ENCODE data around the gene ZDHHC6.

Gene ZDHHC6

DNA sequence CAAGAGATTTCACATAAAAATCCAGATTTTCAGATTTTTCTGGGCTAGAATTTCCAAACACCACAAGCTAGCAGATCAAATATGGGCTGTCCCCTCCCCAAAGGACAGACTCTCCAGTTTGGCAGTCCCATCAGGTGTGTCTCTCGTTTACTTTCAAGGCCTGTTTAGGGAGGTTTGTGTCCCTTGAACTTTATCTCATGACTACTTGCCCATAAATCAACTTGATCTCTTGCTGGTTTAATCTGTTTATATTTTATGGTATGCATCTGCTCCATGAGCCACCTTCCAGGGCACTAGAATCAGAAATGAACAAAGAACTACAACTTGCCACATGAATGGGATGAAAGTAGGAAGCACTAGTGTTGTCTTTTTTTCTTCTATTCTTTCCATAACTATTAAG, 5.2 kb downstream of the ZDHHC6 start:
- no peak overlapping the region for H3K27ac ChIP-seq (ENCODE audit: low read length)
- peaks cover 0 to 13% of the 10 kb centered on the region in 2 donors for H3K4me1 ChIP-seq (ENCODE audit: control insufficient read depth in 1 of 2, insufficient read depth in 2 of 2, low read length in 2 of 2)
- H3K9me3 ChIP-seq (ENCODE audit: control insufficient read depth in 1 of 2, low read length in 2 of 2), result no peaks in the 10 kb centered on the region
- no peaks in the 10 kb centered on the region for H3K27me3 ChIP-seq (ENCODE audit: low read depth, low read length)
- H3K4me3 ChIP-seq (ENCODE audit: low read depth in 1 of 2, low read length in 2 of 2), result no peak overlapping the region
- peaks cover 36 to 42% of the 10 kb centered on the region in 2 donors for H3K36me3 ChIP-seq (ENCODE audit: control insufficient read depth in 1 of 2, insufficient read depth in 2 of 2, low read length in 2 of 2)

DNA sequence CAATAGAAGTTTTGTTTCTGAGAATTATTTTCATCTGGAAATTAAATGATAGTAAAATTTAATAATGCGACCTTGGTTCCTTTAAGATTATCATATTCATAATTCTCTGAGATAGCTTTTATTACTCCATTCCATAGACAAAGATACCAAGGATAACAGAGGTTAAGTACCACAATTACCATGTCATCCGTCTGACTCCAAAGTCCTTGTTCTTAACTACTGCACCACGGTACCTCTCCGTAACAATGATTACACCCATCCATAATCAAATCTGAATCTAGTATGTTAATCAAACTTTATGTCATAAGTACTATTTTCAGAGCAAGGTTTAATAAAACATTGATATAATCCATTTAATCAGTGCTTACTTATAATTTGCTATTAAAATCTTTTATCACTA, 8.4 kb downstream of the ZDHHC6 start:
- Histone ChIP-seq H3K36me3 (ENCODE audit: control insufficient read depth in 1 of 2, insufficient read depth in 2 of 2, low read length in 2 of 2) (peaks cover 45 to 67% of the 10 kb centered on the region in 2 donors), H3K9me3 (ENCODE audit: control insufficient read depth in 1 of 2, low read length in 2 of 2) (no peaks in the 10 kb centered on the region)

DNA sequence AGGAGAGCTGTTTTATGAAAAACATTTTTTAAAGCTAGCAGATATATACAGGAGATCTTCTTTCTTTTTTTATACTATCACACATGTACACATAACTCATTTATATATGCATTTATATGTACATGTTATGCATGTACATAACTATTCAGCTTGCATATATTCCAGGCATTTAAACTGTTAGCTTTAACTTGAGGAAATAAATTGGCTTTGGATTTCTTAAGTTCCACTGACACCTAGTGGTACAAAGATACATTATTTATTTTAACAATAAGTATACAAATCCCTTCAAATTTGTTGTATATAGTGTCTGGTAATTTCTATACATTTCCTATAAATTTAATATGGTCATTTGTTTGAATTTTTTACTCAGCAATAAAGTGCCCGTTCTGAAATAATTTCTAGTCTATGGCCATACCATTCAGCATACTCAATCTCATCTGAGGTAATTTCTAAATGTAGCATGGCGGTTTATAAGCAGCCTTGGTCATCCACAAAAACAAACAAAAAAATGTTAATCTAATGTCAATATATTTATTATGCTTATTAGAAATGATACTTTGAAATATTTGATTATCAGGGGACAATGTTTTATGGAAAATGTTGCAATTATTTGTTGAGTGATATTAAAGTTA, 11.6 kb downstream of the ZDHHC6 start:
- no peaks in the 10 kb centered on the region for H3K4me1 ChIP-seq (ENCODE audit: control insufficient read depth in 1 of 2, insufficient read depth in 2 of 2, low read length in 2 of 2)
- H3K27ac ChIP-seq (ENCODE audit: low read length), result no peak overlapping the region
- peaks cover 59 to 74% of the 10 kb centered on the region in 2 donors for H3K36me3 ChIP-seq (ENCODE audit: control insufficient read depth in 1 of 2, insufficient read depth in 2 of 2, low read length in 2 of 2)
- no peaks in the 10 kb centered on the region for H3K9me3 ChIP-seq (ENCODE audit: control insufficient read depth in 1 of 2, low read length in 2 of 2)
- H3K4me3 ChIP-seq (ENCODE audit: low read depth in 1 of 2, low read length in 2 of 2), result no peak overlapping the region
- H3K27me3 ChIP-seq (ENCODE audit: low read depth, low read length), result no peaks in the 10 kb centered on the region

More for the DNA sequence above, 8.4 kb downstream of the ZDHHC6 start:
- no peak overlapping the region for H3K27ac ChIP-seq (ENCODE audit: low read length)
- no peak overlapping the region for H3K4me3 ChIP-seq (ENCODE audit: low read depth in 1 of 2, low read length in 2 of 2)
- no peaks in the 10 kb centered on the region for H3K27me3 ChIP-seq (ENCODE audit: low read depth, low read length)
- peaks cover 0 to 3% of the 10 kb centered on the region in 2 donors for H3K4me1 ChIP-seq (ENCODE audit: control insufficient read depth in 1 of 2, insufficient read depth in 2 of 2, low read length in 2 of 2)

DNA sequence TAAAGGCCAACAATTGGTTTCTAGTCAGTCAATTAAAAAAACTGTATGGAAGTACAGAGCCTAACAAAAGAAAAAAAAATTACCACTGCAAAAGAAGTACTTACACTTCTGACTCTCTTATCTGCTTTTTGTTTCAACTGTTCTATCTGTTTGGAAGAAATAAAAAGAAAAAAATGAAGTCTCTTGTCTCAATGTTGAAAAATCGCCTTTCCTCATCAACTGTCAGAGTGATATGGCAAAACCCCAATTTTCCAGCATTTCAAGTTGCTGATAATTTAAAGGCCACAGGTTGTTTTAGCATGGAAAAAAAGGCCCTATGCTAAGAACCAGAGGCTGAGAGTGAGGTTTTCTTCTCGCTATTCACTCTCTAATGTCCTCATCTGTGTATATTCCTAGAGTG, 13.6 kb downstream of the ZDHHC6 start:
- H3K36me3 ChIP-seq (ENCODE audit: control insufficient read depth in 1 of 2, insufficient read depth in 2 of 2, low read length in 2 of 2), result peaks cover 62 to 82% of the 10 kb centered on the region in 2 donors
- no peak overlapping the region for H3K27ac ChIP-seq (ENCODE audit: low read length)
- no peaks in the 10 kb centered on the region for H3K27me3 ChIP-seq (ENCODE audit: low read depth, low read length)
- no peaks in the 10 kb centered on the region for H3K9me3 ChIP-seq (ENCODE audit: control insufficient read depth in 1 of 2, low read length in 2 of 2)
- no peak overlapping the region for H3K4me3 ChIP-seq (ENCODE audit: low read depth in 1 of 2, low read length in 2 of 2)
- no peaks in the 10 kb centered on the region for H3K4me1 ChIP-seq (ENCODE audit: control insufficient read depth in 1 of 2, insufficient read depth in 2 of 2, low read length in 2 of 2)

DNA sequence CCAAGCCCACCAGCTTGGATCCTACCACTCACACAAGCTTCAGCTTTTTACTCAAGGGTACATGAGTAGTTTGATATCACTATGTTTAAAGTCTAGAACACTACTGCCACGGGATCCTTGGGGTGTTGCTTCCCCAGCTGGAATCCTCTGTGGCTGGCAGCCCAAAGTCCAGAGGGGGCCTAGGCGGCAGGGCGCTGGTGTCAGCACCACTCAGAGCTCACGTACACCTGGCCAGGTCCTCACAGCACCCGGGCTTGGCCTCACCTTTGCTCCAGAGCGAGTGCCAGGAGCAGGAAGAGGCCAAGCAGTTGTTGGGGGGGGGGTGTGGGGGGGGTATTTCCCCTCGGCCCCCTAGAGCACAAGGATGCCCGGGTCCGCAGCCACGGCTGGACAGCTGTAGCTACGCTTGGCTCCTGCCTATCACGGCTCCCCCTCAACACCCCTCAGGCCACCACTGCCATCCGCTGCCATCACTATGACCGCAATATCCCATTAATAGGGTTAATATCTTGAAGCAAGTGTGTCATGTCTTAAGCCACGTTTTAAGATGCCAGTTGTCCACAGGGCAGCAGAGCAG, 17.0 kb downstream of the ZDHHC6 start:
- H3K27ac ChIP-seq (ENCODE audit: low read length), result no peak overlapping the region
- peaks cover 66% of the 10 kb centered on the region in 2 donors for H3K36me3 ChIP-seq (ENCODE audit: control insufficient read depth in 1 of 2, insufficient read depth in 2 of 2, low read length in 2 of 2)
- no peaks in the 10 kb centered on the region for H3K4me1 ChIP-seq (ENCODE audit: control insufficient read depth in 1 of 2, insufficient read depth in 2 of 2, low read length in 2 of 2)
- H3K27me3 ChIP-seq (ENCODE audit: low read depth, low read length), result no peaks in the 10 kb centered on the region
- no peaks in the 10 kb centered on the region for H3K9me3 ChIP-seq (ENCODE audit: control insufficient read depth in 1 of 2, low read length in 2 of 2)
- H3K4me3 ChIP-seq (ENCODE audit: low read depth in 1 of 2, low read length in 2 of 2), result no peak overlapping the region

DNA sequence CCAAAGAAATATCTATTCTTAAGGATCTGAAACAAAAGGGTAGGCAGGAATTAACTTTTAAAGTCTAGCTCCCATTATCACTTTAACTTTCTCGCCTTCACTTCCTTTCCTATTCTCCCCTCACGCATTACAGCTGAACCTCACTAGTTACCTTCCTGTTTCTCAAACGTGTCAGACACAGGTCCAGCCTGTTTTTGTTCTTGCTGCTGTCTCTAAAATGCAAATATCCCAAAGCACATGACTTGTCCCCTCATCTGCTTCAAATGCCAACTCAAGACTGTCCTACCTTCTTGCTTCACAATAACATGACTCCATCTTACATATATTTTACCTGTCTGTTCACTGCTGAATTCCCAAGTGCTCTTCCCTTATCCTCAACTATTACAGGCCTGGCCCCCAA, 17.6 kb downstream of the ZDHHC6 start:
- H3K4me1 ChIP-seq (ENCODE audit: control insufficient read depth in 1 of 2, insufficient read depth in 2 of 2, low read length in 2 of 2), result no peaks in the 10 kb centered on the region
- H3K27ac ChIP-seq (ENCODE audit: low read length), result no peak overlapping the region
- H3K36me3 ChIP-seq (ENCODE audit: control insufficient read depth in 1 of 2, insufficient read depth in 2 of 2, low read length in 2 of 2), result peaks cover 60 to 62% of the 10 kb centered on the region in 2 donors
- no peaks in the 10 kb centered on the region for H3K27me3 ChIP-seq (ENCODE audit: low read depth, low read length)
- H3K4me3 ChIP-seq (ENCODE audit: low read depth in 1 of 2, low read length in 2 of 2), result no peak overlapping the region
- no peaks in the 10 kb centered on the region for H3K9me3 ChIP-seq (ENCODE audit: control insufficient read depth in 1 of 2, low read length in 2 of 2)

DNA sequence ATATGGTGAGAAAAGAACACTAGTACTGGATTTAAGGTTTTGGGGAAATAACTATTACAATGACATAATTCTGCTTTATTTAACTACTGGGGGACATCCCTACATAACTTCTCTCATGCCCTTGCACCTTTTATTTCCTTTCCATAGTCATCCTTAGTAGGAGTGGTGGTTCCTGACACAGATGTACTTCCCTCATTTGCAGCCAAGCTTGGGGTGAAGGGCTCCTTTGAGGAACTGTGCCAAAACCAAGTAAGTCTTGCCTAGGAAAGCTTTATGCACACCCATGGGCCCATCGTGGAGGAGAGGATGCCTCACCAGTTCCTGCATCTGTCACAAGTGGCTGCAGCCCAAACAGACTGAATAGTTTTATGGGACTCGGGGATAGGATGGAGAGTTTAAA, 20.6 kb downstream of the ZDHHC6 start:
- Histone ChIP-seq H3K4me3 (ENCODE audit: low read depth in 1 of 2, low read length in 2 of 2) (no peak overlapping the region), H3K4me1 (ENCODE audit: control insufficient read depth in 1 of 2, insufficient read depth in 2 of 2, low read length in 2 of 2) (no peaks in the 10 kb centered on the region), H3K36me3 (ENCODE audit: control insufficient read depth in 1 of 2, insufficient read depth in 2 of 2, low read length in 2 of 2) (peaks cover 46 to 58% of the 10 kb centered on the region in 2 donors), H3K27ac (ENCODE audit: low read length) (no peak overlapping the region), H3K9me3 (ENCODE audit: control insufficient read depth in 1 of 2, low read length in 2 of 2) (no peaks in the 10 kb centered on the region), H3K27me3 (ENCODE audit: low read depth, low read length) (no peaks in the 10 kb centered on the region)

DNA sequence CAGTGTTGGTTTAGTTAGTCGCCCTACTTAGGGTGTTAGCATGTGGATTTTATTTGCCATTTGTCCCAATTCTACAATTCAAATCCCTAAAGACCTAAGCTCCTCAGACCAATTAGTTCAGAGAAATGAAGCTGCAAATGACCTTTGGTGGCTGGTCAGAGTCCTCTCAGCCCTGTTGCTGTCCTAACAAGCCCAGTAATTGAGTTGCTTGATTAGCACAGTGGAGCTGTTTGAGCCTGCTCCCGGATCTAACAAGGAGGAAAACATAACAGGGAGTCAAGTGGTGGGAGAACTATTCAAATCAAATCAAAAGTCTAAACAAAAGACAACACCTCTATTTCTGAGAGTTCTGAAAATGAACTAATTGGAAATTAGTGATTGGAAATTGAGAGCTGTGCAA, 22.1 kb downstream of the ZDHHC6 start:
- no peak overlapping the region for H3K4me3 ChIP-seq (ENCODE audit: low read depth in 1 of 2, low read length in 2 of 2)
- H3K9me3 ChIP-seq (ENCODE audit: control insufficient read depth in 1 of 2, low read length in 2 of 2), result no peaks in the 10 kb centered on the region
- peaks cover 31 to 54% of the 10 kb centered on the region in 2 donors for H3K36me3 ChIP-seq (ENCODE audit: control insufficient read depth in 1 of 2, insufficient read depth in 2 of 2, low read length in 2 of 2)
- no peak overlapping the region for H3K27ac ChIP-seq (ENCODE audit: low read length)
- H3K27me3 ChIP-seq (ENCODE audit: low read depth, low read length), result no peaks in the 10 kb centered on the region
- H3K4me1 ChIP-seq (ENCODE audit: control insufficient read depth in 1 of 2, insufficient read depth in 2 of 2, low read length in 2 of 2), result no peaks in the 10 kb centered on the region

DNA sequence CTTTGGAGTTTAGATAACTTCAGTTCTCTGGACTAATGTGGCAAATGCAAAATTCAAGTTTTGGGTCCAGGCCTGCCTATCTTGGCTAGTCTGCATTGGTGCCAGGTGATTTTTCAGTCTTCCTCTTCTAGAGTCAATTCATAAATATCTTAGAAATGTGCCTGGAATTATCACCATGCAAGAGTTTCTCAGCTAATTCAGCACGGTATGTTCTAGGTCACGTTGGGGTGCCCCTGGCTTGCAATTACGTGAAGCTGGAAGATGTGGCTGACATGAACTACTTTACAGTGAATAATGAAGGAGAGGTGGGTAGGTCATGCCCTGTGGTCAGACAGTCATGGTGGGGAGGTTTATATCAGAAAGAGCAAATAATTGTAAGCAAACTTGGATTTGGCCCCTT, 25.0 kb downstream of the ZDHHC6 start:
- H3K27ac ChIP-seq (ENCODE audit: low read length), result no peak overlapping the region
- H3K36me3 ChIP-seq (ENCODE audit: control insufficient read depth in 1 of 2, insufficient read depth in 2 of 2, low read length in 2 of 2), result peaks cover 22 to 46% of the 10 kb centered on the region in 2 donors
- no peaks in the 10 kb centered on the region for H3K9me3 ChIP-seq (ENCODE audit: control insufficient read depth in 1 of 2, low read length in 2 of 2)
- H3K4me3 ChIP-seq (ENCODE audit: low read depth in 1 of 2, low read length in 2 of 2), result no peak overlapping the region
- no peaks in the 10 kb centered on the region for H3K27me3 ChIP-seq (ENCODE audit: low read depth, low read length)
- H3K4me1 ChIP-seq (ENCODE audit: control insufficient read depth in 1 of 2, insufficient read depth in 2 of 2, low read length in 2 of 2), result no peaks in the 10 kb centered on the region

DNA sequence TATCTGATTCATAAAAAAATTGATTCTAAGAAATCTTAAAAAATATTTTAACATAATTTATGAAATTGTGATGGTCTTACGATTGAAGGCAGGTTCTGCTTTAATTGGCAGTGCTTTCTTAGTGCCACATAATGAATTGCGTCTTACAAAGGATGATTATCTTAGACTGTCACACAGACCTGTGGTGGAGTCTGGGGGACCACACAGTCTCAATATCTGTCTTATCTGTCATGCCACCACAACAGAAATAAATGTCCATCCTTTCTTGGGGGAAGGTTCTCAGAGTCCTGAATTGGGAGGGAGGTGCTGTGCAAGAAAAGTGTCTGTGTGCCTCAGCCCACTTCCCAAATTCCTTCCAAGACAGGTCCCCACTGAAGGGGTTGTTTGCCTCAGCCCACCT, 34.0 kb downstream of the ZDHHC6 start:
- Histone ChIP-seq H3K4me3 (ENCODE audit: low read depth in 1 of 2, low read length in 2 of 2) (no peak overlapping the region), H3K27ac (ENCODE audit: low read length) (no peak overlapping the region), H3K4me1 (ENCODE audit: control insufficient read depth in 1 of 2, insufficient read depth in 2 of 2, low read length in 2 of 2) (no peaks in the 10 kb centered on the region), H3K36me3 (ENCODE audit: control insufficient read depth in 1 of 2, insufficient read depth in 2 of 2, low read length in 2 of 2) (peaks cover 2 to 25% of the 10 kb centered on the region in 2 donors), H3K27me3 (ENCODE audit: low read depth, low read length) (no peaks in the 10 kb centered on the region), H3K9me3 (ENCODE audit: control insufficient read depth in 1 of 2, low read length in 2 of 2) (no peaks in the 10 kb centered on the region)

DNA sequence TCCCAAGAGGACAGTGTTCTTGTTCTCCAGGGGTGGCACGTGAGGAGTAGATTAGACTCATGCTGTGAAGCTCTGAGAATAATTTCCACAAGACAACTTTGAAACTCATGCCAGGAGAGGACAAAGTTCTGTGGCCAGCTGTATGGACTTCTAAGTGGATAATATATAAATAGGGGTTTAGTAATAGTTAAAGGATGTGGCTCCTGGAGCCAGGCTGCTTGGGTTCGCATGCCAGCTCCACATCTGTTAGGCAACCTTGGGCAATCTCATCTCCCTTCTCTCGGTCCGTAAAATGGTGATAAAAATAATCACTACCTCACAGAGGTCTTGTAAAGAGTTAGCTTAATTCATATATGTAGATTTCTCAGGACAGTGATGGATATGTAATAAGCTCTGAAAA, 37.0 kb downstream of the ZDHHC6 start:
- H3K36me3 ChIP-seq (ENCODE audit: control insufficient read depth in 1 of 2, insufficient read depth in 2 of 2, low read length in 2 of 2), result peaks cover 0 to 29% of the 10 kb centered on the region in 2 donors
- no peaks in the 10 kb centered on the region for H3K9me3 ChIP-seq (ENCODE audit: control insufficient read depth in 1 of 2, low read length in 2 of 2)
- H3K27me3 ChIP-seq (ENCODE audit: low read depth, low read length), result no peaks in the 10 kb centered on the region
- H3K4me1 ChIP-seq (ENCODE audit: control insufficient read depth in 1 of 2, insufficient read depth in 2 of 2, low read length in 2 of 2), result no peaks in the 10 kb centered on the region
- no peak overlapping the region for H3K4me3 ChIP-seq (ENCODE audit: low read depth in 1 of 2, low read length in 2 of 2)
- H3K27ac ChIP-seq (ENCODE audit: low read length), result no peak overlapping the region

DNA sequence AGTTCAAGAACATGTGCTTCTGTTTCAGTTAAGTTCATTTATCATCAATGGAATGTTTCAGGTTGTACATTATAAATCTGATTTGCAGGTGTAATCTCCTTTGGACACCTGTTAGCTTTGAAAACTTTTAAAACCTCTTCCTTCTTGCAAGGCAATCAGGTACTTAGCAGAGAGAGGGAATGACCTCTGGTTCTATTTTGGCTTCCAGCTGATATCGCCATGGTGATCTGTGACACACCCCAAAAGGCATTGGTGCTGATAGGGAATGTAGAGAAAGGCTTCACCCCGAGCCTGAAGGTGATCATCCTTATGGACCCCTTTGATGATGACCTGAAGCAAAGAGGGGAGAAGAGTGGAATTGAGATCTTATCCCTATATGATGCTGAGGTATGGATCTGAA, 37.4 kb downstream of the ZDHHC6 start:
- H3K4me3 ChIP-seq (ENCODE audit: low read depth in 1 of 2, low read length in 2 of 2), result no peak overlapping the region
- H3K36me3 ChIP-seq (ENCODE audit: control insufficient read depth in 1 of 2, insufficient read depth in 2 of 2, low read length in 2 of 2), result peaks cover 0 to 34% of the 10 kb centered on the region in 2 donors
- H3K9me3 ChIP-seq (ENCODE audit: control insufficient read depth in 1 of 2, low read length in 2 of 2), result no peaks in the 10 kb centered on the region
- no peak overlapping the region for H3K27ac ChIP-seq (ENCODE audit: low read length)
- no peaks in the 10 kb centered on the region for H3K4me1 ChIP-seq (ENCODE audit: control insufficient read depth in 1 of 2, insufficient read depth in 2 of 2, low read length in 2 of 2)
- H3K27me3 ChIP-seq (ENCODE audit: low read depth, low read length), result no peaks in the 10 kb centered on the region
